Tibial nerve (tissue), 4 donors: ENCODE results near the gene ACOT13. TPM values are rescaled to one million over a fixed set of nuclear protein-coding genes. Genes with fewer than 3 reads are reported as not detected.

Source experiments
- DNase-seq, 2 donors: peaks; one replicate each; pipeline ENCODE4 v3.0.0-alpha.2; 2019; ENCODE audit warnings: low spot score in 2 of 2
- H3K27ac ChIP-seq, 4 donors: fragments of 200-600 bp; sonication (generic) in 3 of 4; one replicate each; pipeline ENCODE4 v1.5.1; 2017 to 2019; ENCODE audit warnings: mild to moderate bottlenecking in 1 of 4
- H3K27me3 ChIP-seq, 2 donors: fragments of 200-600 bp; sonication (generic) in 1 of 2; one replicate each; pipeline versions ENCODE4 v1.5.1 to v1.6.0; 2017 to 2019
- H3K36me3 ChIP-seq, 3 donors: fragments of 200-600 bp; sonication (generic); one replicate each; pipeline ENCODE4 v1.5.1; 2018 to 2019
- H3K4me1 ChIP-seq, 4 donors: fragments of 200-600 bp; sonication (generic) in 3 of 4; one replicate each; pipeline ENCODE4 v1.5.1; 2017 to 2019
- H3K4me3 ChIP-seq, 4 donors: fragments of 200-600 bp; sonication (generic) in 3 of 4; one replicate each; pipeline ENCODE4 v1.5.1; 2017 to 2019; ENCODE audit warnings: mild to moderate bottlenecking in 1 of 4, moderate library complexity in 1 of 4
- H3K9me3 ChIP-seq, 4 donors: fragments of 200-600 bp; sonication (generic) in 3 of 4; one replicate each; pipeline ENCODE4 v1.5.1; 2017 to 2019
- EP300 ChIP-seq, 2 donors: sonication (generic); formaldehyde crosslinking; IDR thresholded peaks; one replicate each; pipeline ENCODE4 v1.6.1; 2017; ENCODE audit warnings: antibody characterized with exemption in 2 of 2, mild to moderate bottlenecking in 1 of 2
- POLR2A ChIP-seq, 2 donors: fragments of 450-650 bp; IDR thresholded peaks; one replicate each; pipeline ENCODE4 v1.6.1; 2017; ENCODE audit warnings: antibody characterized with exemption in 2 of 2, mild to moderate bottlenecking in 2 of 2, moderate library complexity in 2 of 2
- WGBS, 2 donors: methylation state at CpG; one replicate each; pipeline ENCODE4 v1.1.5; 2018; 5-methylcytosine and 5-hydroxymethylcytosine counted together
- total RNA-seq, 4 donors: library from RNA; depleted of rRNA; stranded (reverse); fragments of >200 nt; gene quantifications; one replicate each; pipeline ENCODE4 v1.1.0, GENCODE V29; 2016
- TF ChIP-seq, protein P1 (sequence below), 5 experiments: fragments of 200-600 bp in 3 of 5; fragments of 450-650 bp in 2 of 5; sonication (generic) in 3 of 5; IDR thresholded peaks; one replicate each; pipeline ENCODE4 v1.5.1; 2016 to 2019; ENCODE audit warnings: antibody characterized with exemption in 5 of 5, mild to moderate bottlenecking in 3 of 5, moderate library complexity in 2 of 5

ACOT13 gene
- total RNA-seq, 4 donors from 2014 or later, result 3.3 to 10.2 (median 7.5) TPM

DNA sequence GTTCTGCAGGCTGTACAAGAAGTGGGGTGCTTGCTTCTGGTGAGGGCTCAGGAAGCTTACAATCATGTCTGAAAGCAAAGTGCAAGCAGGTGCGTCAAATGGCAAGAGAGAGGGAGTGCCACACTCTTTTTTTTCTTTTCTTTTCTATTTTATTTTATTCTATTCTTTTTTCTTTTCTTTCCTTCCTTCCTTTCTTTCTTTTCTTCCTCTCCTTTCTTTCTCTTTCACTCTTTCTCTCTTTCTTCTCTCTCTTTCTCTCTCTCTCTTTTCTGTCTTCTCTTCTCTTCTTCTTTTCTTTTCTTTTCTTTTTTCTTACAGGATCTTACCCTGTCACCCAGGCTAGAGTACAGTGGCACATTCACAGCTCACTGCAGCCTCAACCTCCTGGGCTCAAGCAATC, 19.5 kb downstream of the ACOT13 start:
- Histone ChIP-seq H3K27ac (no peak overlapping the region), H3K4me1 (no peaks in the 10 kb centered on the region), H3K4me3 (no peak overlapping the region), H3K36me3 (peaks cover 0 to 3% (median 0%) of the 10 kb centered on the region in 3 donors), H3K27me3 (no peaks in the 10 kb centered on the region), H3K9me3 (no peaks in the 10 kb centered on the region)
- 100% methylated on average over 1 of the region's 1 CpG for WGBS, 2 donors
- TF ChIP-seq, protein P1, sequence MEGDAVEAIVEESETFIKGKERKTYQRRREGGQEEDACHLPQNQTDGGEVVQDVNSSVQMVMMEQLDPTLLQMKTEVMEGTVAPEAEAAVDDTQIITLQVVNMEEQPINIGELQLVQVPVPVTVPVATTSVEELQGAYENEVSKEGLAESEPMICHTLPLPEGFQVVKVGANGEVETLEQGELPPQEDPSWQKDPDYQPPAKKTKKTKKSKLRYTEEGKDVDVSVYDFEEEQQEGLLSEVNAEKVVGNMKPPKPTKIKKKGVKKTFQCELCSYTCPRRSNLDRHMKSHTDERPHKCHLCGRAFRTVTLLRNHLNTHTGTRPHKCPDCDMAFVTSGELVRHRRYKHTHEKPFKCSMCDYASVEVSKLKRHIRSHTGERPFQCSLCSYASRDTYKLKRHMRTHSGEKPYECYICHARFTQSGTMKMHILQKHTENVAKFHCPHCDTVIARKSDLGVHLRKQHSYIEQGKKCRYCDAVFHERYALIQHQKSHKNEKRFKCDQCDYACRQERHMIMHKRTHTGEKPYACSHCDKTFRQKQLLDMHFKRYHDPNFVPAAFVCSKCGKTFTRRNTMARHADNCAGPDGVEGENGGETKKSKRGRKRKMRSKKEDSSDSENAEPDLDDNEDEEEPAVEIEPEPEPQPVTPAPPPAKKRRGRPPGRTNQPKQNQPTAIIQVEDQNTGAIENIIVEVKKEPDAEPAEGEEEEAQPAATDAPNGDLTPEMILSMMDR (IDR thresholded peaks at IDR 0.05), result no peak
- no peak for DNase-seq

DNA sequence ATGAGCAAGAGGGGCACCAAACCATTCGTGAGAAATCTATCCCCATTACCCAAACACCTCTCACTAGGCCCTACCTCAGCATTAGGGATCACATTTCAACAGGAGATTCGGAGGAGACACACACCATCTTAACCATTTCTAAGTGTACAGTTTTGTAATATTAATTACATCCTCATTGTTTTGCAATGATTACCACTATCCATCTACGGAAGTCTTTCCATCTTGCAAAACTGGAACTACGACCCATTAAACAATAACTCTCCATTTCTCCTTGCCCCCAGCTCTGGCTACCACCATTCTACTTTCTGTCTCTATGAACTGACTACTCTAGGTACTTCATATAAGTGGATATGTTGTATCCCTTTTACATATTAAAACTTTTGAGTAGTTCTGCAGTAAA, 20.1 kb downstream of the ACOT13 start:
- no peak overlapping the region for H3K4me3 ChIP-seq
- TF ChIP-seq, protein P1 (IDR thresholded peaks at IDR 0.05), result no peak
- no peaks in the 10 kb centered on the region for H3K27me3 ChIP-seq
- no peaks in the 10 kb centered on the region for H3K9me3 ChIP-seq
- H3K36me3 ChIP-seq, result peaks cover 0 to 3% (median 0%) of the 10 kb centered on the region in 3 donors
- H3K4me1 ChIP-seq, result peaks cover 0 to 4% (median 0%) of the 10 kb centered on the region in 4 donors
- WGBS, 2 donors, result 91 to 93% methylated on average over 4 of the region's 4 CpGs
- DNase-seq, result no peak
- H3K27ac ChIP-seq, result no peak overlapping the region

DNA sequence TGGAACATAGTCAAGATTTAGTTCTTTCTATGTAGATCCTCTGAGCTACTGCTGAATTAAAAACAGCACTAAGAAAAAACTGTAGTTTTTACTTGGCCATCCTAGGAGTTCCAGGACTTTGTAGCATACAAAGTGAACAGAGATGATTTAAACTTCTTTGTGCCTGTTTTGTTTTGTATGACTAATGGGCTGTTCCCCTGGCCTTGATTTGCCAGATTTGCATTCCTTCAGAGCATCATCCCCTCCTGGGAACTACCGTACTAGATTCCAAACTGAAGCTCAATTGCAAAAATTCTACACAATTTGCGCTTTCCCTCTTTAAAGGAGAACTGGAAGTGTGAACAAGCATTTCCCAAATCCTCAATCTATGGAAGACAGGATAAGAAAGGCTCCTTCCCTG, 23.1 kb downstream of the ACOT13 start:
- 61 to 64% methylated on average over 2 of the region's 2 CpGs for WGBS, 2 donors
- TF ChIP-seq POLR2A (IDR thresholded peaks at IDR 0.05) (no peak), EP300 (IDR thresholded peaks at IDR 0.05) (no peak)
- TF ChIP-seq, protein P1 (IDR thresholded peaks at IDR 0.05), result no peak
- Histone ChIP-seq H3K9me3 (no peaks in the 10 kb centered on the region), H3K4me1 (peaks cover 0 to 9% (median 0%) of the 10 kb centered on the region in 4 donors), H3K36me3 (peaks cover 0 to 3% (median 0%) of the 10 kb centered on the region in 3 donors), H3K4me3 (no peak overlapping the region), H3K27me3 (no peaks in the 10 kb centered on the region), H3K27ac (no peak overlapping the region)
- DNase-seq, result no peak

DNA sequence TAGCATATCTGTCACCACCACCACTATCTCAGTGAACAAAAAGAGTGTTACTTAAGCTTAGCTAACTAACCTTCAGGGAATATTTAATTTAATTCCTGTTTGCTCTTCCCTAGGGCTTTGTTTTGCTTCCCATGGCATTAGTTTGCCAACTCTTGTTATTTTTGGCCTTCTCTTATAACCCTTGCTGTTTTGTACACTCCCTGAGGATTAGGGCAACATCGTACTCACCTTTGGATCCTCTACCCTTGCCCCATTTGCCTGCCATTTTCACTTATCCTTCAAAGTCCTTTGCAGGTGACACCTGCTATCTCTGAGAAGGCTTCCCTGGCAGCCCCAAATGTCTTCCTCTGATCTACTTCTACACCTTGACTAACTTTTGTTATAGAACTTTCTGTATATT, 23.7 kb downstream of the ACOT13 start:
- no peak overlapping the region for H3K27ac ChIP-seq
- TF ChIP-seq POLR2A (IDR thresholded peaks at IDR 0.05) (no peak), EP300 (IDR thresholded peaks at IDR 0.05) (no peak)
- TF ChIP-seq, protein P1 (IDR thresholded peaks at IDR 0.05), result no peak
- peaks cover 0 to 3% (median 0%) of the 10 kb centered on the region in 3 donors for H3K36me3 ChIP-seq
- DNase-seq, result no peak
- no peaks in the 10 kb centered on the region for H3K27me3 ChIP-seq
- no peaks in the 10 kb centered on the region for H3K9me3 ChIP-seq
- peaks cover 0 to 9% (median 0%) of the 10 kb centered on the region in 4 donors for H3K4me1 ChIP-seq
- WGBS, 2 donors, result 65 to 76% methylated on average over 1 of the region's 1 CpG
- no peak overlapping the region for H3K4me3 ChIP-seq

DNA sequence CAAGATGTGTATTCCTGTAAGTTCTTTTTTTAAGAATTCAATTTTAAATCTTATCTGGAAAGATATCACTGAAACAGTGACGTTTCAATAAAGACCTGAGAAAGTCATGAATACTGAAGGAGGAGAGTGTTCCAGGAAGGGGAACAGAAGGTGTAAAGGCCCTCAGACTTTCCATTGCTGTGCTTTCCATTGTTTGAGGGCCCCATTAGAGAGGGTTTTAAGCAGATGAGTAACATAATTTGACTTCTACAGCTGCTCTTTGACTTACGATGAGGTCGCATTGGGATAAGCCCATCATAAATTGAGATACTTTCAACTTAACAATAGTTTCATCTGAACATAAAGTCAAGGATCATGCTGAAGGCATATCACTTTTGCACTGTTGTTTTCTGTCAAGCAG, 24.7 kb downstream of the ACOT13 start:
- DNase-seq, result no peak
- Histone ChIP-seq H3K27ac (no peak overlapping the region), H3K27me3 (no peaks in the 10 kb centered on the region), H3K4me3 (no peak overlapping the region), H3K9me3 (no peaks in the 10 kb centered on the region), H3K36me3 (peaks cover 0 to 3% (median 0%) of the 10 kb centered on the region in 3 donors), H3K4me1 (peaks cover 0 to 9% (median 0%) of the 10 kb centered on the region in 4 donors)
- 81 to 87% methylated on average over 3 of the region's 3 CpGs for WGBS, 2 donors
- TF ChIP-seq POLR2A (IDR thresholded peaks at IDR 0.05) (no peak), EP300 (IDR thresholded peaks at IDR 0.05) (no peak)
- TF ChIP-seq, protein P1 (IDR thresholded peaks at IDR 0.05), result no peak
